ENCODE results near the gene PKDREJ.

- TF ChIP-seq, protein P1, sequence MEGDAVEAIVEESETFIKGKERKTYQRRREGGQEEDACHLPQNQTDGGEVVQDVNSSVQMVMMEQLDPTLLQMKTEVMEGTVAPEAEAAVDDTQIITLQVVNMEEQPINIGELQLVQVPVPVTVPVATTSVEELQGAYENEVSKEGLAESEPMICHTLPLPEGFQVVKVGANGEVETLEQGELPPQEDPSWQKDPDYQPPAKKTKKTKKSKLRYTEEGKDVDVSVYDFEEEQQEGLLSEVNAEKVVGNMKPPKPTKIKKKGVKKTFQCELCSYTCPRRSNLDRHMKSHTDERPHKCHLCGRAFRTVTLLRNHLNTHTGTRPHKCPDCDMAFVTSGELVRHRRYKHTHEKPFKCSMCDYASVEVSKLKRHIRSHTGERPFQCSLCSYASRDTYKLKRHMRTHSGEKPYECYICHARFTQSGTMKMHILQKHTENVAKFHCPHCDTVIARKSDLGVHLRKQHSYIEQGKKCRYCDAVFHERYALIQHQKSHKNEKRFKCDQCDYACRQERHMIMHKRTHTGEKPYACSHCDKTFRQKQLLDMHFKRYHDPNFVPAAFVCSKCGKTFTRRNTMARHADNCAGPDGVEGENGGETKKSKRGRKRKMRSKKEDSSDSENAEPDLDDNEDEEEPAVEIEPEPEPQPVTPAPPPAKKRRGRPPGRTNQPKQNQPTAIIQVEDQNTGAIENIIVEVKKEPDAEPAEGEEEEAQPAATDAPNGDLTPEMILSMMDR (IDR thresholded peaks at IDR 0.05; ENCODE audit: low read length), result no peak
- TF ChIP-seq EZH2 (optimal IDR thresholded peaks at IDR 0.05; ENCODE audit: low read depth, low read length), result no peak
Measured at GRCh38 chr22:46225631-46226030, 37.5 kb downstream of the PKDREJ start.

Measured in MM.1S (cell line).